ENCODE results near the gene KREMEN1. TPM values are rescaled to one million over a fixed set of nuclear protein-coding genes. Genes with fewer than 3 reads are reported as not detected.

KREMEN1 gene
- polyA plus RNA-seq, 1 donor: 94.7 TPM

GRCh38 chr22:29207562-29208501 is 135.0 kb downstream of the KREMEN1 start:
- DNase-seq (ENCODE audit: low read depth): no peak

DNA sequence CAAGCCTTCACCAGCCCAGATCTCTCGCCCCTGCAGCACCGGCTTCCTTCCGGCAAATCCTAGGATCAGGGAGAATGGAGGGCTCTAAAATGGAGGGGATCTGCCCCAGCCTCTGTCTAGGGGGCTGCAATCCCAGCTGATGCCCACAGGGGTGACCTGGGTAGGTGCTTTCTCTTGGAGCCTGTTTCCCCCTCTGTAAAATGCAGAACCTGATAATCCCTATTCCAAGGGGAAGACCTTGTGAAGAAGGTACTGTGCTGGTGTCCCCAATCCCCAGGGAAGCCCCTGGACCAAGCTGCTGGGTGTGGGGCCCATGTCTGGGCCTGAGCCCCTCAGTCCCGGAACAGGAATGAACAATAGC is 135.6 kb downstream of the KREMEN1 start:
- no peak for DNase-seq (ENCODE audit: low read depth)

- no peak for DNase-seq (ENCODE audit: low read depth)
Observed at GRCh38 chr22:29208879-29209623, 136.2 kb downstream of the KREMEN1 start.

DNA sequence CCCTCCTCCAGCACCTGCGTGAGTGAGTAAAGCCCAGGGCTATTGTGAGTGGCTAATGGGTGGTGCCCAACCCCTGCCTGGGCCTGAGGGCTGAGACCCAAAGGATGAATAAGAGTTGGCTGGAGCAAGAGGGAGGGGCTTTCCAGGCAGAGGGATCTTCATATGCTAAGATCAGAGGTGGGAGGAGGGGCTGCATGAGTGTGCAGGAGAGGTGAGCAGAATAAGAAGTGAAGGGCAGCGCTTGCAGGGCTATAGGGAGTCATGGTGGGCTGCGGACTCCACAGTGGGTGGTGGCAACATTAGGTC is 136.7 kb downstream of the KREMEN1 start:
- no peak for DNase-seq (ENCODE audit: low read depth)

- no peak for DNase-seq (ENCODE audit: low read depth)
Observed at GRCh38 chr22:29211066-29211465, 138.2 kb downstream of the KREMEN1 start.

DNA sequence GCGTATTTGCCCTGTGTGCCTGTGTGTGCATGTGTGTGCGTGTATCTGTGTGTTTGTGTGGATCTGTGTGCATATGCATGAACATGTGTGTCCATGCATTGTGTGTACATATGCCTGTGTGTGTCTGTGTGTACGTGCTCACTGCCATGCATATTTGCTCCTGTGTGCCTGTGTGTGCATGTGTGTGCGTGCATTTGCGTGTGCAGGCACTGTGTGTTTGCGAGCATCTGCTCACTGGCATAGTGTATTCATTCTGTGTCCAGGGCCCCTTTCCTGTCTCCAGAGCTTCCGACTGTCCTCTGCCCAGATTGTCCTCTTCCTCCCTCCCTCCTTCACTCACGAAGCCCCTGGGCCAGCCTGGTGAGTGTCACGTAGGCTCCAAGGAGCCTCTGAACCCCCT is 138.6 kb downstream of the KREMEN1 start:
- no peak for DNase-seq (ENCODE audit: low read depth)

GRCh38 chr22:29212743-29213142 is 139.9 kb downstream of the KREMEN1 start:
- no peak for DNase-seq (ENCODE audit: low read depth)

- DNase-seq (ENCODE audit: low read depth): no peak
Observed at GRCh38 chr22:29213493-29213892, 140.7 kb downstream of the KREMEN1 start.

- DNase-seq (ENCODE audit: low read depth): no peak
Observed at GRCh38 chr22:29214232-29214631, 141.4 kb downstream of the KREMEN1 start.

- DNase-seq (ENCODE audit: low read depth): no peak
Observed at GRCh38 chr22:29215012-29215860, 142.4 kb downstream of the KREMEN1 start.

- DNase-seq (ENCODE audit: low read depth): no peak
Observed at GRCh38 chr22:29216011-29216872, 143.4 kb downstream of the KREMEN1 start.

DNA sequence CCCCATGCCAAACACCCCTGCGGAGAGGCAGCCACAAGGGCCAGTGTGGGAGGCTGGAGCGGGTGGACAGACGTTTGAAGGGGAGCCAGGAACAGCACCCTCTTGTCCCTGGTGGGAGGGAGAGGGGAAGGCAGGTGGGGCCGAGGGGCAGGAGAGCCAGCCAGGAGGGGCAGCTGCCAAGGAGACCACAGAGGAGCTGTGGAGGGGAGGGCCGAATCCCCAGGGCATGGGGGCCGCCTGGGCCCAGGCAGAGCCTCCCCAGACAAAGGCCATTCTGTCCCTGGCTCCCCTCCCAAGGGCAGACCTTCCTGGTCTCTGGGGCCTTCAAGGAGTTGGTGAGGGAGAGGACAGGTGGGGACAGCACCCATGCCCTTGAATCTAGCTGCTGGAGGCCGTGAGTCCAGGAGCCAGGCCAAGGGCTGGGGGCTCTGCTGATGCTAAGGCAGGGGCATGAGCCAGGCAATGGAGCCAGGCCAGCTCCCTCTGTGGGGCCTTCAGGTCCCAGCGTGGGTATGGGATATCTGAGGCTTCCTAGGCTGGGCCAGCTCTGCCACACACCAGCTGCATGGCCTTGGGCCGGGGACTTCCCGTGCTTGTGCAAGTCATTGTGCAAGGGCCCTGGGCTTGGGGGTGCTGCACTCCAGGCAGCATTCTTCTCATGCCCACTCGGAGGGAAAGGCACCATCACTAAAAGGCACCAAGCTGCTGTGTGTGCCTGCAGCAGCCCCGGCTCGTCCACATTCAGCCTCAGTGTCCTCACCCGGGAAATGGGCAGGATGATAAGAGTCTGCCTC is 144.2 kb downstream of the KREMEN1 start:
- no peak for DNase-seq (ENCODE audit: low read depth)

Other genes starting within 250 kb of the KREMEN1 start
- 9.7 TPM for gene ZNRF3, start 189.5 kb upstream of the KREMEN1 start, polyA plus RNA-seq (ENCODE audit: insufficient read length)
- gene C22orf31, start 11.2 kb upstream of the KREMEN1 start, polyA plus RNA-seq (ENCODE audit: insufficient read length): 1.8 TPM
- 7.5 TPM for gene EMID1, start 132.9 kb downstream of the KREMEN1 start, polyA plus RNA-seq (ENCODE audit: insufficient read length)
- gene RHBDD3, start 194.9 kb downstream of the KREMEN1 start, polyA plus RNA-seq (ENCODE audit: insufficient read length): 22.9 TPM
- 157 TPM for gene EWSR1, start 195.2 kb downstream of the KREMEN1 start, polyA plus RNA-seq (ENCODE audit: insufficient read length)
- gene GAS2L1, start 233.6 kb downstream of the KREMEN1 start, polyA plus RNA-seq (ENCODE audit: insufficient read length): 9.6 TPM
- 2.5 TPM for gene RASL10A, start 242.7 kb downstream of the KREMEN1 start, polyA plus RNA-seq (ENCODE audit: insufficient read length)

All from forelimb muscle (tissue), 1 donor.